Chondrocyte (in vitro differentiated cells): ENCODE data around the gene LAGE3. TPM values are rescaled to one million over a fixed set of nuclear protein-coding genes. Genes with fewer than 3 reads are reported as not detected.

Experiments
- DNase-seq: peaks from one replicate; pipeline ENCODE4 v3.0.0; 2021; ENCODE audit warnings: mixed read lengths, low spot score
- H3K27ac Mint-ChIP-seq: one replicate; pipeline ENCODE4 v1.8.0; 2021; ENCODE audit warnings: mild to moderate bottlenecking, moderate library complexity, mixed read lengths; ENCODE audit not compliant: unreplicated experiment
- H3K27me3 Mint-ChIP-seq: 2 replicates; pipeline ENCODE4 v1.8.0; 2021; ENCODE audit warnings: low read depth, mixed read lengths
- H3K36me3 Mint-ChIP-seq: 2 replicates; pipeline ENCODE4 v1.8.0; 2021; ENCODE audit warnings: low read depth, mixed read lengths
- H3K4me1 Mint-ChIP-seq: 2 replicates; pipeline ENCODE4 v1.8.0; 2021; ENCODE audit warnings: low read depth, mild to moderate bottlenecking, mixed read lengths
- H3K4me3 Mint-ChIP-seq: one replicate; pipeline ENCODE4 v1.8.0; 2021; ENCODE audit warnings: mild to moderate bottlenecking, moderate library complexity, mixed read lengths; ENCODE audit not compliant: unreplicated experiment
- H3K9me3 Mint-ChIP-seq: 2 replicates; pipeline ENCODE4 v1.8.0; 2021; ENCODE audit warnings: low read depth, mixed read lengths
- total RNA-seq: library from RNA; stranded (reverse); gene quantifications from 3 replicates; pipeline ENCODE4 v1.2.1, GENCODE V29; 2021
- TF ChIP-seq, protein P1 (sequence below): fragments of 200-600 bp; sonication (generic); IDR thresholded peaks from 2 replicates; pipeline ENCODE4 v1.5.0; 2021; ENCODE audit warnings: antibody characterized with exemption, mild to moderate bottlenecking, moderate library complexity

LAGE3 gene
- total RNA-seq, 1 donor from 2014 or later: 17.7 TPM

DNA sequence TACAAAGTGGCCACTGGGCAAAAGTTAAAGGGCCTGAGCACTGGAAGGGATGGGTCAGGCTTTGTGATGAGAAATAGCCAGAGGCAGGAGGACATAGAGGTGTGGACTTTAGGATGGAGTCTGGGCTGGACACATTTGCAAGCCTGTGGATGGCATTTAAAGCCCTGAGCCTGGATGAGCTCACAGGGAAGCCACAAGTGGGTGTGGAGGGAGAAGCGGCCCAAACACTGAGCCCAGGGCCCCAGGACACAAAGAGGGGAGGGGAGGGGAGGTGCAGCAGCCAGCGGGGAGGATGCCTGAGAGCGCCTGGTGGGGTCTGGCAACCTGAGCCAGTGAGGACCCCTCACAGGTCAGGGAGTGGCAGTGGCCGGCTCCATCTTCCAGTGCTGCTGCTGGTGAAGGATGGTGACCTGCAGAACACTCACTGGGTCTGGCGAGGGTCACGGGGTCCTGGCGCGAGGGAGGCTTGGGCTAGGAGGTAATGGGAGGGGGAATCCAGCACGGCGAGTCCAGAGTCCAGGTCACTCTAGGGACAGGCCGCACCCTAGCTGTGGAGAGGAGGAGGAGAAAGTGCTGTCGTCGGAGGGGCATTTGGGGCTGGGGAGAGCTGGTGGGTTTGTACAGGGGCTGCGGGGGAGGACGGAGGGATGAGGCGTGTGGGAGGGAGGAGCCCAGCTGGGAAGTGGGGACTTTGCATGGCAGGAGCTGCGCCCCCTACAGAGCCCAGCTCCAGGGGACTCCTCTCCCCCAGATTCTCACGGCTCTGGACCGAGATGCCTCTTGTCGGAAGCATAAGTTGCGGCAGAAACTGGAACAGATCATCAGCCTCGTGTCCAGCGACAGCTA is 7.0 kb downstream of the LAGE3 start:
- Mint-ChIP-seq H3K9me3 (no peaks in the 10 kb centered on the region), H3K27ac (no peak overlapping the region), H3K36me3 (peaks cover 19% of the 10 kb centered on the region), H3K4me1 (no peaks in the 10 kb centered on the region), H3K4me3 (no peak overlapping the region), H3K27me3 (no peaks in the 10 kb centered on the region)
- TF ChIP-seq, protein P1, sequence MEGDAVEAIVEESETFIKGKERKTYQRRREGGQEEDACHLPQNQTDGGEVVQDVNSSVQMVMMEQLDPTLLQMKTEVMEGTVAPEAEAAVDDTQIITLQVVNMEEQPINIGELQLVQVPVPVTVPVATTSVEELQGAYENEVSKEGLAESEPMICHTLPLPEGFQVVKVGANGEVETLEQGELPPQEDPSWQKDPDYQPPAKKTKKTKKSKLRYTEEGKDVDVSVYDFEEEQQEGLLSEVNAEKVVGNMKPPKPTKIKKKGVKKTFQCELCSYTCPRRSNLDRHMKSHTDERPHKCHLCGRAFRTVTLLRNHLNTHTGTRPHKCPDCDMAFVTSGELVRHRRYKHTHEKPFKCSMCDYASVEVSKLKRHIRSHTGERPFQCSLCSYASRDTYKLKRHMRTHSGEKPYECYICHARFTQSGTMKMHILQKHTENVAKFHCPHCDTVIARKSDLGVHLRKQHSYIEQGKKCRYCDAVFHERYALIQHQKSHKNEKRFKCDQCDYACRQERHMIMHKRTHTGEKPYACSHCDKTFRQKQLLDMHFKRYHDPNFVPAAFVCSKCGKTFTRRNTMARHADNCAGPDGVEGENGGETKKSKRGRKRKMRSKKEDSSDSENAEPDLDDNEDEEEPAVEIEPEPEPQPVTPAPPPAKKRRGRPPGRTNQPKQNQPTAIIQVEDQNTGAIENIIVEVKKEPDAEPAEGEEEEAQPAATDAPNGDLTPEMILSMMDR: no peak
- DNase-seq: no peak

DNA sequence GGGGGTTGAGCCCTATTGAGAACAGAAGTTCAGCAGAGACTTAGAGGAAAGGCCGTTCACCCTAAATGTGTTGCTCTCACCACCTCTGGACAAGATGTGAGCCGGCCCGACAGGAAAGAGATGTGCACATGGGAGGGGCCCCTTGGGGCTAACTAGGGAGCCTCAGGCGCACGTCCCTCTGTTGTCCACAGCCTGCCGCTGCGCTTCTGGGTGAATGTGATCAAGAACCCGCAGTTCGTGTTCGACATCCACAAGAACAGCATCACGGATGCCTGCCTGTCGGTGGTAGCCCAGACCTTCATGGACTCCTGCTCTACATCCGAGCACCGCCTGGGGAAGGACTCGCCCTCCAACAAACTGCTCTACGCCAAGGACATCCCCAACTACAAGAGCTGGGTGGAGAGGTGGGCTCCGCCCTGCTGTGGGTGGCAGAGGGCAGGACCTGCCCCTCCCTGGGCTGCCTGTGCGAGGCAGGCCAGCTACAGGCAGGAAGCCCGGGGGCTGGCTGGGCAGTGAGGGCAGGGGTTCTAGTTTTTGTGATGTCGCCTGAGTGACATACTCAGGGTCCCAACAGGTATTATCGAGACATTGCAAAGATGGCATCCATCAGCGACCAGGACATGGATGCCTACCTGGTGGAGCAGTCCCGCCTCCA is 8.0 kb downstream of the LAGE3 start:
- Mint-ChIP-seq H3K9me3 (no peaks in the 10 kb centered on the region), H3K36me3 (peaks cover 19% of the 10 kb centered on the region), H3K27ac (no peak overlapping the region), H3K4me3 (no peak overlapping the region), H3K27me3 (no peaks in the 10 kb centered on the region), H3K4me1 (no peaks in the 10 kb centered on the region)
- TF ChIP-seq, protein P1: no peak
- no peak for DNase-seq

DNA sequence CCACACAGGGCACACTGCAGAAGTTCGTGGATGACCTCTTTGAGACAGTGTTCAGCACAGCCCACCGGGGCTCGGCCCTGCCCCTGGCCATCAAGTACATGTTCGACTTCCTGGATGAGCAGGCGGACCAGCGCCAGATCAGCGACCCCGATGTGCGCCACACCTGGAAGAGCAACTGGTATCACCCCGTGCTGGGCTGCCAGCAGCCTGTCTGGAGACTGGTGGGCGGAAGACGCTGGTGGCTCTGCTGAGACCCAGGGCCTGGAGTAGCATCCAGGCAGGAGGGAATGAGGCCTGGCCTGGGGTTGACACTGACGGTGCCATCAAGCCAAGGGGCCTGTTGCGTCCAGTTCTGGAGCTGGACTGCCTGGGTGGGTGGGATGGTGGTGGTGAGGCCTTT is 8.6 kb downstream of the LAGE3 start:
- TF ChIP-seq, protein P1: no peak
- Mint-ChIP-seq H3K4me1 (no peaks in the 10 kb centered on the region), H3K9me3 (no peaks in the 10 kb centered on the region), H3K4me3 (no peak overlapping the region), H3K27me3 (no peaks in the 10 kb centered on the region), H3K27ac (no peak overlapping the region), H3K36me3 (peaks cover 19% of the 10 kb centered on the region)
- DNase-seq: no peak

DNA sequence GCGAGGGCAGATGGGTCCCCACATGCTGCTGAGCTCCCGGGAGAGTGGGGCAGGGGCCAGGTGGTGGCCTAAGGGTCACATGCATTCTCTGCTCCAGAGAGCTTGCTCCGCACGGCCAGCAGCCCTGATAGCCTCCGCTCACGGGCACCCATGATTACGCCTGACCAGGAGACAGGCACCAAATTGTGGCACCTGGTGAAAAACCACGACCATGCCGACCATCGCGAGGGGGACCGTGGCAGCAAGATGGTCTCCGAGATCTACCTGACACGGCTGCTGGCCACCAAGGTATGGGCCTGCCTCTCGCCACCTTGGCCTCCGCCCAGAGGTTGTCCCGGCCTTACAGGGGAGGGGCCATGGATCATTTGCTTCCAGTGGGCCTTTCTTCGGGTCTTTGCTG is 9.2 kb downstream of the LAGE3 start:
- no peaks in the 10 kb centered on the region for H3K27me3 Mint-ChIP-seq
- H3K4me3 Mint-ChIP-seq: no peak overlapping the region
- no peak overlapping the region for H3K27ac Mint-ChIP-seq
- H3K4me1 Mint-ChIP-seq: no peaks in the 10 kb centered on the region
- no peaks in the 10 kb centered on the region for H3K9me3 Mint-ChIP-seq
- no peak for DNase-seq
- peaks cover 21% of the 10 kb centered on the region for H3K36me3 Mint-ChIP-seq
- TF ChIP-seq, protein P1: no peak

DNA sequence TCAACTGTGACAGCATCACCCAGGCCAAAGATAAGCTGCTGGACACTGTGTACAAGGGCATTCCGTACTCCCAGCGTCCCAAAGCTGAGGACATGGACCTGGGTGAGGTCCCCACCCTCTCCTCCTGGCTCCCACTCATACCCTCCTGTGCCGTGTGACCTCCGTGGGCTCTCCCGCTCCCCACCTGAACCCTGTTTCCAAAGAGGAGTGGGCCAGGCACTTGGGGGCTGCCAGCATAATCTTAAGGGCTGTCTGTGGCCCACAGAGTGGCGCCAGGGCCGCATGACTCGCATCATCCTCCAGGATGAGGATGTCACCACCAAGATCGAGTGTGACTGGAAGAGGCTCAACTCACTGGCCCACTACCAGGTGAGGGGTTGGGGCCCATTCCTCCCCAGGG is 10.0 kb downstream of the LAGE3 start:
- Mint-ChIP-seq H3K36me3 (peaks cover 21% of the 10 kb centered on the region), H3K27me3 (no peaks in the 10 kb centered on the region), H3K4me3 (no peak overlapping the region), H3K4me1 (no peaks in the 10 kb centered on the region), H3K27ac (no peak overlapping the region), H3K9me3 (no peaks in the 10 kb centered on the region)
- DNase-seq: no peak
- TF ChIP-seq, protein P1: no peak
